WTC11 (cell line): Measurements from ENCODE around the gene GINS1. TPM values are rescaled to one million over a fixed set of nuclear protein-coding genes. Genes with fewer than 3 reads are reported as not detected.

ENCODE experiments used
- ATAC-seq: fragments of 200-7000 bp; cut with Tn5 transposase; 2 replicates; pipeline ENCODE4 v1.10.0; 2021; ENCODE audit warnings: mild to moderate bottlenecking, moderate library complexity
- CTCF ChIA-PET: fragments of 300-600 bp; sonication (Branson Sonifier 250); formaldehyde crosslinking; loops from one replicate; lab custom pipeline; 2021; ENCODE audit warnings: antibody characterized with exemption; lab: Charles Lee
- POLR2A ChIA-PET: fragments of 350-600 bp; sonication (Branson Sonifier 250); formaldehyde crosslinking; loops from one replicate; lab custom pipeline; 2021; ENCODE audit warnings: antibody characterized with exemption; lab: Charles Lee
- DNase-seq: peaks from one replicate; pipeline ENCODE4 v3.0.0; 2021; ENCODE audit warnings: low spot score
- H3K27ac Mint-ChIP-seq: 2 replicates; pipeline ENCODE4 v1.8.0; 2021; ENCODE audit warnings: mixed read lengths
- H3K27me3 Mint-ChIP-seq: 2 replicates; pipeline ENCODE4 v1.8.0; 2021; ENCODE audit warnings: low read depth, mild to moderate bottlenecking, moderate library complexity, mixed read lengths
- H3K36me3 Mint-ChIP-seq: 2 replicates; pipeline ENCODE4 v1.8.0; 2021; ENCODE audit warnings: mixed read lengths
- H3K4me1 Mint-ChIP-seq: 2 replicates; pipeline ENCODE4 v1.8.0; 2022; ENCODE audit warnings: mixed read lengths
- H3K4me3 Mint-ChIP-seq: 2 replicates; pipeline ENCODE4 v1.8.0; 2021; ENCODE audit warnings: mild to moderate bottlenecking, moderate library complexity, mixed read lengths
- H3K9me3 Mint-ChIP-seq: 2 replicates; pipeline ENCODE4 v1.8.0; 2021; ENCODE audit warnings: mixed read lengths
- CREB1 ChIP-seq: sonication (generic); formaldehyde crosslinking; IDR thresholded peaks from 2 replicates; pipeline ENCODE4 v1.8.0; 2023; ENCODE audit warnings: mild to moderate bottlenecking, missing genetic modification reagents
- FOXJ3 ChIP-seq: sonication (generic); formaldehyde crosslinking; IDR thresholded peaks from 2 replicates; pipeline ENCODE4 v1.9.0; 2021; ENCODE audit warnings: missing genetic modification reagents, mild to moderate bottlenecking, borderline replicate concordance
- JAZF1 ChIP-seq: fragments of 250-450 bp; sonication (Bioruptor Pico); IDR thresholded peaks from 2 replicates; pipeline ENCODE4 v1.9.0; 2021; ENCODE audit warnings: moderate library complexity, mild to moderate bottlenecking, inconsistent platforms
- MYBL2 ChIP-seq: sonication (generic); formaldehyde crosslinking; IDR thresholded peaks from 2 replicates; pipeline ENCODE4 v1.8.1; 2023; ENCODE audit warnings: mild to moderate bottlenecking, moderate library complexity, missing genetic modification reagents
- NR3C1 ChIP-seq: sonication (generic); formaldehyde crosslinking; conservative IDR thresholded peaks from 2 replicates; pipeline ENCODE4 v1.8.1; 2023; ENCODE audit warnings: low read depth, mild to moderate bottlenecking, missing genetic modification reagents
- PRRX2 ChIP-seq: fragments of 250-450 bp; sonication (Bioruptor Pico); IDR thresholded peaks from 2 replicates; pipeline ENCODE4 v1.8.0; 2021; ENCODE audit warnings: mild to moderate bottlenecking
- RELA ChIP-seq: sonication (generic); formaldehyde crosslinking; IDR thresholded peaks from 2 replicates; pipeline ENCODE4 v1.8.1; 2022; ENCODE audit warnings: missing genetic modification reagents, mild to moderate bottlenecking, borderline replicate concordance
- SMAD3 ChIP-seq: sonication (generic); formaldehyde crosslinking; IDR thresholded peaks from 2 replicates; pipeline ENCODE4 v1.8.0; 2022; ENCODE audit warnings: missing genetic modification reagents, mild to moderate bottlenecking, borderline replicate concordance
- ZNF121 ChIP-seq: sonication (generic); formaldehyde crosslinking; IDR thresholded peaks from 2 replicates; pipeline ENCODE4 v1.8.0; 2023; ENCODE audit warnings: missing genetic modification reagents
- total RNA-seq: library from RNA; stranded (reverse); gene quantifications from 3 replicates; pipeline ENCODE4 v1.2.3, GENCODE V29; 2021
- TF ChIP-seq, protein P1 (sequence below): sonication (generic); formaldehyde crosslinking; IDR thresholded peaks from 2 replicates; pipeline ENCODE4 v1.8.1; 2023; ENCODE audit warnings: mild to moderate bottlenecking, missing genetic modification reagents, moderate library complexity
- TF ChIP-seq, protein P2 (sequence below): sonication (generic); formaldehyde crosslinking; IDR thresholded peaks from 2 replicates; pipeline ENCODE4 v1.8.1; 2023; ENCODE audit warnings: mild to moderate bottlenecking, missing genetic modification reagents, borderline replicate concordance
- TF ChIP-seq, protein P3 (sequence below): sonication (generic); formaldehyde crosslinking; conservative IDR thresholded peaks from 2 replicates; pipeline ENCODE4 v1.8.1; 2022; ENCODE audit warnings: mild to moderate bottlenecking, missing genetic modification reagents
- TF ChIP-seq, protein P4 (sequence below): sonication (generic); formaldehyde crosslinking; IDR thresholded peaks from 2 replicates; pipeline ENCODE4 v1.8.0; 2023; ENCODE audit warnings: mild to moderate bottlenecking, missing genetic modification reagents
- TF ChIP-seq, protein P5 (sequence below): fragments of 250-450 bp; sonication (Bioruptor Pico); IDR thresholded peaks from 2 replicates; pipeline ENCODE4 v1.9.0; 2021; ENCODE audit warnings: mild to moderate bottlenecking, borderline replicate concordance
- TF ChIP-seq, protein P6 (sequence below): sonication (generic); formaldehyde crosslinking; IDR thresholded peaks from 2 replicates; pipeline ENCODE4 v1.8.1; 2023; ENCODE audit warnings: mild to moderate bottlenecking, missing genetic modification reagents, moderate library complexity
- TF ChIP-seq, protein P7 (sequence below): sonication (generic); formaldehyde crosslinking; IDR thresholded peaks from 2 replicates; pipeline ENCODE4 v1.8.1; 2022; ENCODE audit warnings: mild to moderate bottlenecking, missing genetic modification reagents, moderate library complexity, borderline replicate concordance
- TF ChIP-seq, protein P8 (sequence below): sonication (generic); formaldehyde crosslinking; IDR thresholded peaks from 2 replicates; pipeline ENCODE4 v1.8.1; 2022; ENCODE audit warnings: mild to moderate bottlenecking, moderate library complexity, missing genetic modification reagents

Gene GINS1
- total RNA-seq, 1 experiment from 2014 or later, result 70.4 TPM

DNA sequence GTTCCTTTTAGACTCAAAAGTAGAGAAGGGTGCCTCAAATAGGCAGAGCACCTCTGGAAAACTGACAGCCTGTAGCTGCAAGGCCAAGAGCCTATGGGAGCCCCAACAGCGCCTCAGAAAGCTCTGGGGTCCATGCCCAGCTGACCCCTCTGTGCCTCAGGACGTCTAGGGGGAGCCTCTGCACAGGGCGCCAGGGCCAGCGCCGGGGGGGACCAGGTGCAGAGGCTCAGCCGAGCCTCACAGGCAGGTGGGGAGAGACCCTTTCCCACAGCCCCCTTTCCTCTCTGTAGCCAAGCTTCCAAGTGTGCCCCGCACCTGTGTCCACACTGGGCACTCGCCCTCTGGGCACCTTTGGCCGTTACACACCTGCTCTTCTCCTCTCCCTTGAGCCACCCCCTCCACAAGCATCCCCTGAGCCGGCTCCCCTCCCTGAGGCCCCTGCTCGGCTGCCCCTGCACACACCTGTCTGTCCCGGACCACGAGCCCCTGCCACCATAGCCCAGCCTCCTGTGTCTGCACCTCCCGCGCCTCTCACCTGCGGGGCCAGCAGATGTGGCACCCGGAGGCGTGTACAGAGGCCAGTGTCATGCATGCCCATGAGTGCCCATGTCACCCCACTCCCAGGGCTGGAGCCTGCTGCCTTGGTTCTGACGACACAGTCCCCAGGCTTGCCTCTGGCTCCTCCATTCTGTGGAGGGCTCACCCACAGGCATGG lies 53.2 kb downstream of the GINS1 start (continued):
- TF ChIP-seq, protein P1, sequence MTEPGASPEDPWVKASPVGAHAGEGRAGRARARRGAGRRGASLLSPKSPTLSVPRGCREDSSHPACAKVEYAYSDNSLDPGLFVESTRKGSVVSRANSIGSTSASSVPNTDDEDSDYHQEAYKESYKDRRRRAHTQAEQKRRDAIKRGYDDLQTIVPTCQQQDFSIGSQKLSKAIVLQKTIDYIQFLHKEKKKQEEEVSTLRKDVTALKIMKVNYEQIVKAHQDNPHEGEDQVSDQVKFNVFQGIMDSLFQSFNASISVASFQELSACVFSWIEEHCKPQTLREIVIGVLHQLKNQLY (CRISPR knock-in tag), result no peak
- TF ChIP-seq, protein P2, sequence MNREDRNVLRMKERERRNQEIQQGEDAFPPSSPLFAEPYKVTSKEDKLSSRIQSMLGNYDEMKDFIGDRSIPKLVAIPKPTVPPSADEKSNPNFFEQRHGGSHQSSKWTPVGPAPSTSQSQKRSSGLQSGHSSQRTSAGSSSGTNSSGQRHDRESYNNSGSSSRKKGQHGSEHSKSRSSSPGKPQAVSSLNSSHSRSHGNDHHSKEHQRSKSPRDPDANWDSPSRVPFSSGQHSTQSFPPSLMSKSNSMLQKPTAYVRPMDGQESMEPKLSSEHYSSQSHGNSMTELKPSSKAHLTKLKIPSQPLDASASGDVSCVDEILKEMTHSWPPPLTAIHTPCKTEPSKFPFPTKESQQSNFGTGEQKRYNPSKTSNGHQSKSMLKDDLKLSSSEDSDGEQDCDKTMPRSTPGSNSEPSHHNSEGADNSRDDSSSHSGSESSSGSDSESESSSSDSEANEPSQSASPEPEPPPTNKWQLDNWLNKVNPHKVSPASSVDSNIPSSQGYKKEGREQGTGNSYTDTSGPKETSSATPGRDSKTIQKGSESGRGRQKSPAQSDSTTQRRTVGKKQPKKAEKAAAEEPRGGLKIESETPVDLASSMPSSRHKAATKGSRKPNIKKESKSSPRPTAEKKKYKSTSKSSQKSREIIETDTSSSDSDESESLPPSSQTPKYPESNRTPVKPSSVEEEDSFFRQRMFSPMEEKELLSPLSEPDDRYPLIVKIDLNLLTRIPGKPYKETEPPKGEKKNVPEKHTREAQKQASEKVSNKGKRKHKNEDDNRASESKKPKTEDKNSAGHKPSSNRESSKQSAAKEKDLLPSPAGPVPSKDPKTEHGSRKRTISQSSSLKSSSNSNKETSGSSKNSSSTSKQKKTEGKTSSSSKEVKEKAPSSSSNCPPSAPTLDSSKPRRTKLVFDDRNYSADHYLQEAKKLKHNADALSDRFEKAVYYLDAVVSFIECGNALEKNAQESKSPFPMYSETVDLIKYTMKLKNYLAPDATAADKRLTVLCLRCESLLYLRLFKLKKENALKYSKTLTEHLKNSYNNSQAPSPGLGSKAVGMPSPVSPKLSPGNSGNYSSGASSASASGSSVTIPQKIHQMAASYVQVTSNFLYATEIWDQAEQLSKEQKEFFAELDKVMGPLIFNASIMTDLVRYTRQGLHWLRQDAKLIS, result no peak

DNA sequence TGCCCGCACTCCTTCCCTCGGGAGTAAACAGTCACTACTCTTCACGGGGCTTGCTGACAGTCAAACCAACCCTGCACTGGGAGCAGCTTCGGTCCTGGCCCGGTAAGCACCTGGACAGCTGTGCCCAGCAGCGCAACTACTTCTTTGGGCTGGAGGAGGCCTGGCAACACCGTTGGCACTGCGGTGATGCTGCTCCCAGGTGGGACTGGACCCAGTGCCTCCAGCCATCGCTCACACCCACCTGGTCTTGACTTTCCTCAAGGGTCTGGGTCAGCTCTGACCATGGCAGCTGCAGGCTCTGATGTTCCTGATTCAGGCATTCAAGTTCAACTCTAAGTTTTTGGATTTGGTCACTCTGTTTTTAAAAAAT lies 53.8 kb downstream of the GINS1 start:
- ATAC-seq, result no peak
- ChIA-PET POLR2A (no interaction called here), CTCF (no interaction called here)
- TF ChIP-seq JAZF1 (CRISPR knock-in tag) (no peak), NR3C1 (no peak), MYBL2 (CRISPR knock-in tag) (no peak), RELA (CRISPR knock-in tag) (no peak), CREB1 (CRISPR knock-in tag) (no peak), ZNF121 (CRISPR knock-in tag) (no peak), PRRX2 (CRISPR knock-in tag) (no peak), SMAD3 (CRISPR knock-in tag) (no peak), FOXJ3 (CRISPR knock-in tag) (no peak)
- TF ChIP-seq, protein P3, sequence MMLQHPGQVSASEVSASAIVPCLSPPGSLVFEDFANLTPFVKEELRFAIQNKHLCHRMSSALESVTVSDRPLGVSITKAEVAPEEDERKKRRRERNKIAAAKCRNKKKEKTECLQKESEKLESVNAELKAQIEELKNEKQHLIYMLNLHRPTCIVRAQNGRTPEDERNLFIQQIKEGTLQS (CRISPR knock-in tag), result no peak
- TF ChIP-seq, protein P4, sequence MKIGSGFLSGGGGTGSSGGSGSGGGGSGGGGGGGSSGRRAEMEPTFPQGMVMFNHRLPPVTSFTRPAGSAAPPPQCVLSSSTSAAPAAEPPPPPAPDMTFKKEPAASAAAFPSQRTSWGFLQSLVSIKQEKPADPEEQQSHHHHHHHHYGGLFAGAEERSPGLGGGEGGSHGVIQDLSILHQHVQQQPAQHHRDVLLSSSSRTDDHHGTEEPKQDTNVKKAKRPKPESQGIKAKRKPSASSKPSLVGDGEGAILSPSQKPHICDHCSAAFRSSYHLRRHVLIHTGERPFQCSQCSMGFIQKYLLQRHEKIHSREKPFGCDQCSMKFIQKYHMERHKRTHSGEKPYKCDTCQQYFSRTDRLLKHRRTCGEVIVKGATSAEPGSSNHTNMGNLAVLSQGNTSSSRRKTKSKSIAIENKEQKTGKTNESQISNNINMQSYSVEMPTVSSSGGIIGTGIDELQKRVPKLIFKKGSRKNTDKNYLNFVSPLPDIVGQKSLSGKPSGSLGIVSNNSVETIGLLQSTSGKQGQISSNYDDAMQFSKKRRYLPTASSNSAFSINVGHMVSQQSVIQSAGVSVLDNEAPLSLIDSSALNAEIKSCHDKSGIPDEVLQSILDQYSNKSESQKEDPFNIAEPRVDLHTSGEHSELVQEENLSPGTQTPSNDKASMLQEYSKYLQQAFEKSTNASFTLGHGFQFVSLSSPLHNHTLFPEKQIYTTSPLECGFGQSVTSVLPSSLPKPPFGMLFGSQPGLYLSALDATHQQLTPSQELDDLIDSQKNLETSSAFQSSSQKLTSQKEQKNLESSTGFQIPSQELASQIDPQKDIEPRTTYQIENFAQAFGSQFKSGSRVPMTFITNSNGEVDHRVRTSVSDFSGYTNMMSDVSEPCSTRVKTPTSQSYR (CRISPR knock-in tag), result no peak
- TF ChIP-seq, protein P5, sequence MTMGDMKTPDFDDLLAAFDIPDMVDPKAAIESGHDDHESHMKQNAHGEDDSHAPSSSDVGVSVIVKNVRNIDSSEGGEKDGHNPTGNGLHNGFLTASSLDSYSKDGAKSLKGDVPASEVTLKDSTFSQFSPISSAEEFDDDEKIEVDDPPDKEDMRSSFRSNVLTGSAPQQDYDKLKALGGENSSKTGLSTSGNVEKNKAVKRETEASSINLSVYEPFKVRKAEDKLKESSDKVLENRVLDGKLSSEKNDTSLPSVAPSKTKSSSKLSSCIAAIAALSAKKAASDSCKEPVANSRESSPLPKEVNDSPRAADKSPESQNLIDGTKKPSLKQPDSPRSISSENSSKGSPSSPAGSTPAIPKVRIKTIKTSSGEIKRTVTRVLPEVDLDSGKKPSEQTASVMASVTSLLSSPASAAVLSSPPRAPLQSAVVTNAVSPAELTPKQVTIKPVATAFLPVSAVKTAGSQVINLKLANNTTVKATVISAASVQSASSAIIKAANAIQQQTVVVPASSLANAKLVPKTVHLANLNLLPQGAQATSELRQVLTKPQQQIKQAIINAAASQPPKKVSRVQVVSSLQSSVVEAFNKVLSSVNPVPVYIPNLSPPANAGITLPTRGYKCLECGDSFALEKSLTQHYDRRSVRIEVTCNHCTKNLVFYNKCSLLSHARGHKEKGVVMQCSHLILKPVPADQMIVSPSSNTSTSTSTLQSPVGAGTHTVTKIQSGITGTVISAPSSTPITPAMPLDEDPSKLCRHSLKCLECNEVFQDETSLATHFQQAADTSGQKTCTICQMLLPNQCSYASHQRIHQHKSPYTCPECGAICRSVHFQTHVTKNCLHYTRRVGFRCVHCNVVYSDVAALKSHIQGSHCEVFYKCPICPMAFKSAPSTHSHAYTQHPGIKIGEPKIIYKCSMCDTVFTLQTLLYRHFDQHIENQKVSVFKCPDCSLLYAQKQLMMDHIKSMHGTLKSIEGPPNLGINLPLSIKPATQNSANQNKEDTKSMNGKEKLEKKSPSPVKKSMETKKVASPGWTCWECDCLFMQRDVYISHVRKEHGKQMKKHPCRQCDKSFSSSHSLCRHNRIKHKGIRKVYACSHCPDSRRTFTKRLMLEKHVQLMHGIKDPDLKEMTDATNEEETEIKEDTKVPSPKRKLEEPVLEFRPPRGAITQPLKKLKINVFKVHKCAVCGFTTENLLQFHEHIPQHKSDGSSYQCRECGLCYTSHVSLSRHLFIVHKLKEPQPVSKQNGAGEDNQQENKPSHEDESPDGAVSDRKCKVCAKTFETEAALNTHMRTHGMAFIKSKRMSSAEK (CRISPR knock-in tag), result no peak
- TF ChIP-seq, protein P6, sequence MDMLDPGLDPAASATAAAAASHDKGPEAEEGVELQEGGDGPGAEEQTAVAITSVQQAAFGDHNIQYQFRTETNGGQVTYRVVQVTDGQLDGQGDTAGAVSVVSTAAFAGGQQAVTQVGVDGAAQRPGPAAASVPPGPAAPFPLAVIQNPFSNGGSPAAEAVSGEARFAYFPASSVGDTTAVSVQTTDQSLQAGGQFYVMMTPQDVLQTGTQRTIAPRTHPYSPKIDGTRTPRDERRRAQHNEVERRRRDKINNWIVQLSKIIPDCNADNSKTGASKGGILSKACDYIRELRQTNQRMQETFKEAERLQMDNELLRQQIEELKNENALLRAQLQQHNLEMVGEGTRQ (CRISPR knock-in tag), result no peak
- TF ChIP-seq, protein P7, sequence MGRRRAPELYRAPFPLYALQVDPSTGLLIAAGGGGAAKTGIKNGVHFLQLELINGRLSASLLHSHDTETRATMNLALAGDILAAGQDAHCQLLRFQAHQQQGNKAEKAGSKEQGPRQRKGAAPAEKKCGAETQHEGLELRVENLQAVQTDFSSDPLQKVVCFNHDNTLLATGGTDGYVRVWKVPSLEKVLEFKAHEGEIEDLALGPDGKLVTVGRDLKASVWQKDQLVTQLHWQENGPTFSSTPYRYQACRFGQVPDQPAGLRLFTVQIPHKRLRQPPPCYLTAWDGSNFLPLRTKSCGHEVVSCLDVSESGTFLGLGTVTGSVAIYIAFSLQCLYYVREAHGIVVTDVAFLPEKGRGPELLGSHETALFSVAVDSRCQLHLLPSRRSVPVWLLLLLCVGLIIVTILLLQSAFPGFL (CRISPR knock-in tag), result no peak
- TF ChIP-seq, protein P8, sequence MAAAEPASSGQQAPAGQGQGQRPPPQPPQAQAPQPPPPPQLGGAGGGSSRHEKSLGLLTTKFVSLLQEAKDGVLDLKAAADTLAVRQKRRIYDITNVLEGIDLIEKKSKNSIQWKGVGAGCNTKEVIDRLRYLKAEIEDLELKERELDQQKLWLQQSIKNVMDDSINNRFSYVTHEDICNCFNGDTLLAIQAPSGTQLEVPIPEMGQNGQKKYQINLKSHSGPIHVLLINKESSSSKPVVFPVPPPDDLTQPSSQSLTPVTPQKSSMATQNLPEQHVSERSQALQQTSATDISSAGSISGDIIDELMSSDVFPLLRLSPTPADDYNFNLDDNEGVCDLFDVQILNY (CRISPR knock-in tag), result no peak
- H3K4me3 Mint-ChIP-seq, result no peak overlapping the region
- H3K4me1 Mint-ChIP-seq, result no peaks in the 10 kb centered on the region
- H3K27me3 Mint-ChIP-seq, result no peaks in the 10 kb centered on the region; the same call in 1 of the 2 replicates
- no peak for DNase-seq
- peaks cover 31% of the 10 kb centered on the region for H3K36me3 Mint-ChIP-seq
- H3K9me3 Mint-ChIP-seq, result no peaks in the 10 kb centered on the region
- H3K27ac Mint-ChIP-seq, result no peak overlapping the region; the same call in 1 of the 2 replicates
